ENCODE data around the gene P2RX4.
"Not testable (repeated sequence)": the region's sequence is repeated elsewhere in the genome, so short reads cannot be mapped to it uniquely, and the experiment has no call there.

The P2RX4 gene

GRCh38 chr12:121222847-121223246 is 12.9 kb downstream of the P2RX4 start:
- no peak for DNase-seq (ENCODE audit: low read depth)
- no peak for TF ChIP-seq CTCF (IDR thresholded peaks at IDR 0.05; ENCODE audit: insufficient read depth, low read depth, low read length, missing control alignments)
- no peak overlapping the region for H3K4me3 ChIP-seq (ENCODE audit: low read depth, low read length)

GRCh38 chr12:121223292-121224285 is 13.7 kb downstream of the P2RX4 start:
- DNase-seq (ENCODE audit: low read depth), result peak; percentile 71
- TF ChIP-seq CTCF (IDR thresholded peaks at IDR 0.05; ENCODE audit: insufficient read depth, low read depth, low read length, missing control alignments), result peak; percentile 42

GRCh38 chr12:121224591-121224990 is 14.7 kb downstream of the P2RX4 start:
- TF ChIP-seq CTCF (IDR thresholded peaks at IDR 0.05; ENCODE audit: insufficient read depth, low read depth, low read length, missing control alignments), result no peak
- H3K4me3 ChIP-seq (ENCODE audit: low read depth, low read length), result no peak overlapping the region
- DNase-seq (ENCODE audit: low read depth), result no peak

More at GRCh38 chr12:121223292-121224285, 13.7 kb downstream of the P2RX4 start:
- no peak overlapping the region for H3K4me3 ChIP-seq (ENCODE audit: low read depth, low read length)

GRCh38 chr12:121226399-121226798 is 16.5 kb downstream of the P2RX4 start:
- no peak for TF ChIP-seq CTCF (IDR thresholded peaks at IDR 0.05; ENCODE audit: insufficient read depth, low read depth, low read length, missing control alignments)
- no peak overlapping the region for H3K4me3 ChIP-seq (ENCODE audit: low read depth, low read length)
- DNase-seq (ENCODE audit: low read depth), result no peak

- peak overlapping the region; percentile 8 for H3K4me3 ChIP-seq (ENCODE audit: low read depth, low read length)
- DNase-seq (ENCODE audit: low read depth), result not testable (repeated sequence)
These were observed 16.9 kb downstream of the P2RX4 start for GRCh38 chr12:121226871-121227270.

GRCh38 chr12:121227294-121227693 is 17.4 kb downstream of the P2RX4 start:
- peak overlapping the region; percentile 19 for H3K4me3 ChIP-seq (ENCODE audit: low read depth, low read length)
- DNase-seq (ENCODE audit: low read depth), result peak; percentile 94
- TF ChIP-seq CTCF (IDR thresholded peaks at IDR 0.05; ENCODE audit: insufficient read depth, low read depth, low read length, missing control alignments), result peak; percentile 17

GRCh38 chr12:121228919-121229665 is 19.2 kb downstream of the P2RX4 start:
- no peak overlapping the region for H3K4me3 ChIP-seq (ENCODE audit: low read depth, low read length)
- no peak for TF ChIP-seq CTCF (IDR thresholded peaks at IDR 0.05; ENCODE audit: insufficient read depth, low read depth, low read length, missing control alignments)

More at GRCh38 chr12:121228919-121229665, 19.2 kb downstream of the P2RX4 start:
- no peak for DNase-seq (ENCODE audit: low read depth)

Measured in GM12865 (cell line).